Stimulated activated CD8-positive, alpha-beta memory T cell treated with anti-CD3 and anti-CD28 coated beads, Interleukin-15, amount 100 ng/mL, for 24 hours (primary cell): Measurements from ENCODE around the gene CCDC148.
A peak's percentile ranks its signal among the peaks of the same experiment; 100 is the strongest.
"Not testable (repeated sequence)": the region's sequence is repeated elsewhere in the genome, so short reads cannot be mapped to it uniquely, and the experiment has no call there.

Experiments
- DNase-seq: peaks from one replicate; pipeline ENCODE4 v3.0.0-alpha.2; 2020; ENCODE audit warnings: low read depth

Gene CCDC148

DNA sequence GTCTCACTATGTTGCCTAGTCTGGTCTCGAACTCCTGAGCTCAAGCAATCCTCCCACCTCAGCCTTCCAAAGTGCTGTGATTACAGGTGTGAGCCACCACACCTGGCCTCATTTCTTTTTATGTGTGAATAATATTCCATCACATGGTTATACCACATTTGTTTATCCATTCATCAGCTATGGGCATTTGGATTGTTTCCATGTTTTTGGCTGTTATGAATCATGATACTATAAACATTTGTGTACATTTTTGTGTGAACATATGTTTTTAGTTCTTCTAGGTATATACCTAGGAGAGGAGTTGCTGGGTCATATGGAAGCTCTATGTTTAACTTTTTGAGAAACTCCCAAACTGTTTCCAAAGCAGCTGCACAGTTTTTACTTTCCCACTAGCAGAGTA lies 24.6 kb upstream of the CCDC148 start:
- DNase-seq, result no peak

- no peak for DNase-seq
These were observed 22.3 kb upstream of the CCDC148 start for GRCh38 chr2:158478816-158479215.

- no peak for DNase-seq
These were observed 21.7 kb upstream of the CCDC148 start for GRCh38 chr2:158478237-158478636.

GRCh38 chr2:158477202-158477601 lies 20.6 kb upstream of the CCDC148 start:
- DNase-seq, result no peak

DNA sequence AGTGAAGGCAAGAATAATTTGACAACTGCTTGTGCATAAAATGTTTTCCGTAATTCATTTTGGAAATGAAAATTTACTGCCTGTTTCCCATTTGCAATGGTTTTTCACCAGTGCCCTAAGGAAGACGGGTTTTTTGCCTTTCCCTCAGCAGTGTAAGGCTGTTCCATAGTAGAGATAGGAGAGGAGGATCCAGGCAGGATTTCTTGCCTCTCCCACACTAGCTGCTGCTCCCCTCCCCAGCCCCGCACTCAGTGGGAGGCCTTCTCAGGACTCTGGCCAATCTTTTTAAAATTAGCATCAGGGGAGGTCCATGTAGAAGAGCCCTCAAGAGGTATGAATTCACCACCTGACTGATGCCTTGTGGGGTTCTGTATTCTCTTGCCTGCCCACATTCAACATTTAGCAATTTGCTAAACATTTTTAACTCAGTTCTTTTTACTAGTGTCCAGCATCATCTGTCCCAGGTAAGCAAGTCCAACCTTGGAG lies 18.0 kb upstream of the CCDC148 start:
- not testable (repeated sequence) for DNase-seq

DNA sequence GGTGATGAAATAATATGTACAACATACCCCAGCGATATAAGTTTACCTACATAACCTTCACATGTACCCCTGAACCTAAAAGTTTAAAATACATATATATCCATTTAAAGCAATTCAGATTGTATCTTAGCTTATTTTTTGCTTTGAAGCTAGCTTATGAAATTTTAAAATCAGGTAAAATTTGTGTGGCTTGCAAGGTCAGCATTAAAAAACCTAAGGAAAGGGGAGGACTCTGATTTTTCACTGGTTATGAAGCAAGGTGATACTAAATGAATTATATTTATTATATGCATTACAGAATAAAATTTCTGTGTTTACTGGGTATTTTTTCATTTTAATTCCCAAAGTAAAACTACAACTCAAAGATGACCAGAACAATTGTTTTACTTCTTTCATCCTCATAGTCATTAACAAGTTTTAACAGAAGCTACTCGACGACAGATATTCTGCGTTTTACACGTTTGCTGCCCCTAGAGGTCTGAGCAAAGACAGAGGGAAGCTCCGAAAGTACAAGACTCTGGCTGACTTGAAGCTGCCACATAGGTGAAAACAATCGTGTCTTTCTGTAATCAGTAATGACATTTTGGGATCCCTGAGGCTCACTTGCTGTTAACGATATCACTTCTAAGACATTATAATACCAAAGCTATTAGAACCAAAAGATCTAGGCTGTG lies 17.3 kb upstream of the CCDC148 start:
- no peak for DNase-seq

GRCh38 chr2:158473300-158473699 lies 16.7 kb upstream of the CCDC148 start:
- not testable (repeated sequence) for DNase-seq

- DNase-seq, result not testable (repeated sequence)
These were observed 16.3 kb upstream of the CCDC148 start for GRCh38 chr2:158472829-158473228.

- no peak for DNase-seq
These were observed 10.7 kb upstream of the CCDC148 start for GRCh38 chr2:158467248-158467647.

- DNase-seq, result no peak
These were observed 8.1 kb upstream of the CCDC148 start for GRCh38 chr2:158464426-158465281.

DNA sequence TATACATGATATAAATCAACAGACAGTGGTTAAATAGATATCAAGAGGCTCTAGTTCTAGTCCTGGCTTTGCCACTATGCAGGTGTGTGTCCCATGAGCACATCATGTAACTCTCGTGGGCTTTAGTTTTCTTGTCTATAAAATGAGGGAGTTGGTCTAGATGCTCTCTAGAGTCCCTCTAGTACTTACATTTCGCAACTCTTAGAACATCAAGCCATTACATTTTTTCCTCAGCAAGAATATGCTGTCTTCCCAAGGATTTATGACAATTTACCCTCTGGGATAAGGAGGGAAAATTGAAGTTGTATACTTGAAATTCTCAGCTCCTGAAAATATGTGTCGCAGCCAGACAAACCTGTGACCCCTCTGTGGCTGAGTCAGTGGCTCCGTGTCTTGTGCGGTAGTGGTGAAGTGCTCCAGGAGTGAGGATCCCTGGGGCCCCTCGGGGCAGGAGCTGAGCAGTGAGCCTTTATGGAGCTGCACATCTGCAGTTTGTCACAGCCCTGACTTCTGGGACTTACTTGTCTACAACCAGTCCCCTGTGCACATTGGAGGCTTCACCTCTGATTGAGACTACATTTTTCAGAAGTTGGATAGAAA lies 7.0 kb upstream of the CCDC148 start:
- DNase-seq, result no peak

DNA sequence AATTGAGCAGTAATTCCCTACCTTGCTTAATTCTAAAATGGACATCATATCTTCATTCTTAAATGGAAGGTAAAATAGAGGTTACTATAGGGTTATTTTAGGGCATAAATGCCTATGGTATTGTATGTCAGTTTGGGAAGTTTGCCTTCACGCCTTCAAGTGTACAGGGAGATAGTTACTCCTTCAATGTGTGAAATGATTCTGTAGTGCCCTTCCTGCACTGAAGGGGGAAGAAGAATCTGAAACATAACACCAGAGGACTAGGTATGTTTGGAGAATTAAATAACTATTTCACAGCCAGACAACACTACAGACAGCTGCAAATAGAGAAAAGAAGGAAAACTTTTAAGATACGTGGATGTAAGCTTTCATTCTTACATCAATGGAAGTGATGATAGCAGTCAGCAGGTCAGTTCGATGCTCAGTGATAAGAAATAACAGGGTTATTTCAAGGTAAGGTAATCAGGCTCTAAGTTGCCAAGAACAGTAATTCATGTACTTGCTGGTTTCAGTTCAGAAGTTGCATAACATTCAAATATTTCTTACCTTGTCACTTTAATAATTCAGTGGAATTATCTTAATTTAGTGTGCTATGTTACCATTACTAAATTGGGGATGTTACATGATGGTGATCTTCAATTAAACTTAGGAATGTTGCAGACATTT lies 4.2 kb upstream of the CCDC148 start:
- DNase-seq, result no peak

GRCh38 chr2:158459161-158460003 lies 2.8 kb upstream of the CCDC148 start:
- DNase-seq, result no peak

GRCh38 chr2:158458617-158458920 lies 2.0 kb upstream of the CCDC148 start:
- DNase-seq, result no peak

- peak; percentile 24 for DNase-seq
These were observed 1.5 kb upstream of the CCDC148 start for GRCh38 chr2:158457826-158458616.

GRCh38 chr2:158457092-158457825 lies 706 bp upstream of the CCDC148 start:
- DNase-seq, result peak; percentile 21

- no peak for DNase-seq
These were observed 12.9 kb downstream of the CCDC148 start for GRCh38 chr2:158443606-158444005.

DNA sequence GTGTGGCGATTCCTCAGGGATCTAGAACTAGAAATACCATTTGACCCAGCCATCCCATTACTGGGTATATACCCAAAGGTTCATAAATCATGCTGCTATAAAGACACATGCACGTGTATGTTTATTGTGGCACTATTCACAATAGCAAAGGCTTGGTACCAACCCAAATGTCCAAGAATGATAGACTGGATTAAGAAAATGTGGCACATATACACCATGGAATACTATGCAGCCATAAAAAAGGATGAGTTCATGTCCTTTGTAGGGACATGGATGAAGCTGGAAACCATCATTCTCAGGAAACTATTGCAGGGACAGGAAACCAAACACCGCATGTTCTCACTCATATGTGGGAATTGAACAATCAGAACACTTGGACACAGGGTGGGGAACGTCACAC lies 17.5 kb downstream of the CCDC148 start:
- DNase-seq, result not testable (repeated sequence)

DNA sequence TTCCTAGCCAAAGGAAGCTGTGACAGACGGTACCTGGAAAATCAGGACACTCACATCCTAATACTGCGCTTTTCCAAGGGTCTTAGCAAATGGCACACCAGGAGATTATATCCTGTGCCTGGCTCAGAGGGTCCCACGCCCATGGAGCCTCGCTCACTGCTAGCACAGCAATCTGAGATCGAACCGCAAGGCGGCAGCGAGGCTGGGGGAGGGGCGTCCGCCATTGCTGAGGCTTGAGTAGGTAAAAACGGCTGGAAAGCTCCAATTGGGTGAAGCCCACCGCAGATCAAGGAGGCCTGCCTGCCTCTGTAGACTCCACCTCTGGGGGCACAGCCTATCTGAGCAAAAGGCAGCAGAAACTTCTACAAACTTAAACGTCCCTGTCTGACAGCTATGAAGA lies 22.8 kb downstream of the CCDC148 start:
- DNase-seq, result not testable (repeated sequence)

DNA sequence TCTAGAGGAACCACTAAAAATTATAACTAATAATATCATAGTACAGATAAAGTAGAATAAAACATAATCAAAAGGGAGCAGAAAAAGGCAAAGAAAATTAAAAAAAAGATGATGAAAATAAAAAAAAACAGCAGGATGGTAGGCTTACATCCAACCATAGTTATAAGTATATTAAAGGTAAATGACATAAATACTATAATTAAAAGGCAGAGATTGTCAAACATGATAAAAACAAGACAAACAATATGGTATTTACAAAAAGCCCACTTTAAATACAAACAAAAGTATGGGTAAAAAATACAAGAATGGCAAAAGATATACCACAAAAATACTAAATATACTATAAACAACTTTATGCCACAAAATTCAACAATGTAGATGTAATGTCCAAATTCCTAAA lies 24.4 kb downstream of the CCDC148 start:
- no peak for DNase-seq
